Left ventricle myocardium inferior (tissue), 1 donor: Measurements from ENCODE around the gene CYS1. TPM values are rescaled to one million over a fixed set of nuclear protein-coding genes. Genes with fewer than 3 reads are reported as not detected.
"Not testable (repeated sequence)": the region's sequence is repeated elsewhere in the genome, so short reads cannot be mapped to it uniquely, and the experiment has no call there.

ENCODE experiments used
- DNase-seq: peaks from one replicate; pipeline ENCODE4 v3.0.0-alpha.2; 2020
- H3K27ac ChIP-seq: fragments of 200-600 bp; replicated peaks from 2 replicates; pipeline ENCODE4 v1.8.0; 2021
- H3K27me3 ChIP-seq: fragments of 200-600 bp; 2 replicates; pipeline ENCODE4 v1.8.0; 2021; ENCODE audit warnings: low read depth
- H3K36me3 ChIP-seq: fragments of 200-600 bp; 2 replicates; pipeline ENCODE4 v1.8.0; 2021
- H3K4me1 ChIP-seq: fragments of 200-600 bp; 2 replicates; pipeline ENCODE4 v1.8.0; 2021
- H3K4me3 ChIP-seq: fragments of 200-600 bp; 2 replicates; pipeline ENCODE4 v1.8.0; 2021; ENCODE audit warnings: mild to moderate bottlenecking, moderate library complexity
- H3K9me3 ChIP-seq: fragments of 200-600 bp; replicated peaks from 2 replicates; pipeline ENCODE4 v1.8.0; 2021
- intact Hi-C: fragments of 100-400 bp; cut with micrococcal nuclease; formaldehyde crosslinking; loops from one replicate; pipeline ENCODE4 v1.11.0; 2022
- total RNA-seq: library from RNA; stranded (reverse); fragmentation: NEBNext Ultra II Directional; extraction: Animal tissue kit (Norgen Biotek cat#: 25700); gene quantifications from one replicate; pipeline ENCODE4 v1.2.1, GENCODE V29; 2021
- TF ChIP-seq, protein P1 (sequence below): fragments of 200-600 bp; IDR thresholded peaks from 2 replicates; pipeline ENCODE4 v1.8.0; 2021; ENCODE audit warnings: antibody characterized with exemption, mild to moderate bottlenecking, borderline replicate concordance
- donor health status: DM: no; HTN: yes; CAD: no; lungs with severe emphysema.

CYS1 gene
- total RNA-seq, 1 donor from 2014 or later: 3.3 TPM

DNA sequence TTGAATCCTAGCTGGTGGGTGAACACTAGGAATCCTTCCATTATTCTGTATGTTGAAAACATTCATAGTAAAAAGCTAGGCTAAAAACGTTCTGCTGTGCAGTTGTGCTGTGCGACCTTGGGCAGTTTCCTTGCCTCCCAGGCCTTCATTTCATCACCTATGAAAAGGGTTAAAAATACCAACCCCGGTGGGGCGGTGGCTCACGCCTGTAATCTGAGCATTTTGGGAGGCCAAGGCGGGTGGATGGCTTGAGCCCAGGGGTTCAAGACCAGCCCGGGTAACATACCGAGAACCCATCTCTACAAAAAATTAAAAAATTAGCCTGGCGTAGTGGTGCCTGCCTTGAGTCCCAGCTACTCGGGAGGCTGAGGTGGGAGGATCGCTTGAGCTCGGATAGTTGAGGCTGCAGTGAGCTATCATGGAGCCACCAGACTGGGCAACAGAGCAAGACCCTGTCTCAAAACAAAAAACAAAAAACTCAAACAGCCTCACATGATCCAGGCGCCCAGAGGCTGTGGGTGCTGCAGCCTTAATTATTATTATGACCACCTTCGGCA, 39.5 kb upstream of the CYS1 start:
- Histone ChIP-seq H3K27me3 (peaks cover 25% of the 10 kb centered on the region), H3K36me3 (no peaks in the 10 kb centered on the region), H3K4me1 (peaks cover 38% of the 10 kb centered on the region), H3K4me3 (peak overlapping the region; percentile 78), H3K27ac (peak overlapping the region; percentile 80), H3K9me3 (no peaks in the 10 kb centered on the region)
- no peak for DNase-seq
- TF ChIP-seq, protein P1, sequence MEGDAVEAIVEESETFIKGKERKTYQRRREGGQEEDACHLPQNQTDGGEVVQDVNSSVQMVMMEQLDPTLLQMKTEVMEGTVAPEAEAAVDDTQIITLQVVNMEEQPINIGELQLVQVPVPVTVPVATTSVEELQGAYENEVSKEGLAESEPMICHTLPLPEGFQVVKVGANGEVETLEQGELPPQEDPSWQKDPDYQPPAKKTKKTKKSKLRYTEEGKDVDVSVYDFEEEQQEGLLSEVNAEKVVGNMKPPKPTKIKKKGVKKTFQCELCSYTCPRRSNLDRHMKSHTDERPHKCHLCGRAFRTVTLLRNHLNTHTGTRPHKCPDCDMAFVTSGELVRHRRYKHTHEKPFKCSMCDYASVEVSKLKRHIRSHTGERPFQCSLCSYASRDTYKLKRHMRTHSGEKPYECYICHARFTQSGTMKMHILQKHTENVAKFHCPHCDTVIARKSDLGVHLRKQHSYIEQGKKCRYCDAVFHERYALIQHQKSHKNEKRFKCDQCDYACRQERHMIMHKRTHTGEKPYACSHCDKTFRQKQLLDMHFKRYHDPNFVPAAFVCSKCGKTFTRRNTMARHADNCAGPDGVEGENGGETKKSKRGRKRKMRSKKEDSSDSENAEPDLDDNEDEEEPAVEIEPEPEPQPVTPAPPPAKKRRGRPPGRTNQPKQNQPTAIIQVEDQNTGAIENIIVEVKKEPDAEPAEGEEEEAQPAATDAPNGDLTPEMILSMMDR: no peak
- intact Hi-C loops: no loop called here

DNA sequence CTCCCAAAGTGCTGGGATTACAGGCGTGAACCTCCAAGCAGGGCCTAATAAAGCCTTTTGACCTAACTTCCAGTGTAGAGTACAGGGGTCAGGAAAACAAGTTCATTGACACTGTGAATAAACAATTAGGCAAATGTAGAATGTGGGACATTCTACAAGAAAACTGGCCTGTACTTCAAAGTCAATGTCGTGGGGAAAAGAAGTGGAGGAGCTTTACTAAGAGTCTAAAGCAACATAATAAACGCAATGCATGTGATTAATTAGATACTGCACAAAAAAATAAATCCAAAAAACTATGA, 38.8 kb upstream of the CYS1 start:
- no peak for DNase-seq
- H3K27me3 ChIP-seq: peaks cover 20% of the 10 kb centered on the region
- no peak overlapping the region for H3K27ac ChIP-seq
- H3K9me3 ChIP-seq: no peaks in the 10 kb centered on the region
- H3K4me1 ChIP-seq: peaks cover 34% of the 10 kb centered on the region
- H3K36me3 ChIP-seq: no peaks in the 10 kb centered on the region
- TF ChIP-seq, protein P1: no peak
- intact Hi-C loops: no loop called here
- no peak overlapping the region for H3K4me3 ChIP-seq

DNA sequence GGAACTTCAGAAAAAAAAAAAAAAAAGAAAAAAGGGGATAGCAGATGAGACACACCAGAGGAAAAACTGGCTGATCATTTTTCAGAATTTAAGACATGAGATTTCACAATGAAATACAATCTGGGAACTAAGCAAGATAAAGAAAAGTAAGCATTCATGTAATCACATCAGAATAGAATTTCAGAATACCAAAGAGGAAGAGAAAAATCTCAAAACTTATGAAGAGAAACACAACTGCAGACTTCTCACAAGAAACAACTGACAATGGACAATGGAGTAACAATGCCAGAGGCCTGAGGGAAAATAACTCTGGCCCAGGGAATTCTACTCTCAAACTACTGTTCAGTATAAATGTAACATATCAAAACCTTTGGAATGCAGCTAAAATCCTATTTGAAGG, 29.1 kb upstream of the CYS1 start:
- Histone ChIP-seq H3K36me3 (no peaks in the 10 kb centered on the region), H3K9me3 (peaks cover 10% of the 10 kb centered on the region), H3K4me3 (no peak overlapping the region), H3K4me1 (no peaks in the 10 kb centered on the region), H3K27ac (no peak overlapping the region), H3K27me3 (no peaks in the 10 kb centered on the region)
- no peak for DNase-seq
- intact Hi-C loops: no loop called here
- TF ChIP-seq, protein P1: no peak

DNA sequence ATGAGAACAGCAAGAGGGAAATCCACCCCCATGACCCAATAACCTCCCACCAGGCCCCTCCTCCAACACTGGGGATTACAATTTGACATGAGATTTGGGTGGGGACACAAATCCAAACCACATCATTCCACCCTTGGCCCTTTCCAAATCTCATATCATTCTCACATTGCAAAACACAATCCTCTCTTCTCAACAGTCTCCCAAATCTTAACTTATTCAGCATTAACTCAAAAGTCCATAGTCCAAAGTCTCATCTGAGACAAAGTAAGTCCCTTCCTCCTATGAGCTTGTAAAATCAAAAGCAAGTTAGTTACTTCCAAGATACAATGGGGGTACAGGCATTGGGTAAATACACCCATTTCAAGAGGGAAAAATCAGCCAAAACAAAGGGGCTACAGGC, 24.7 kb upstream of the CYS1 start:
- H3K27ac ChIP-seq, H3K4me3 ChIP-seq, DNase-seq, H3K9me3 ChIP-seq, H3K27me3 ChIP-seq, H3K36me3 ChIP-seq, intact Hi-C loops: not testable (repeated sequence)
- peaks cover 11% of the 10 kb centered on the region for H3K4me1 ChIP-seq

DNA sequence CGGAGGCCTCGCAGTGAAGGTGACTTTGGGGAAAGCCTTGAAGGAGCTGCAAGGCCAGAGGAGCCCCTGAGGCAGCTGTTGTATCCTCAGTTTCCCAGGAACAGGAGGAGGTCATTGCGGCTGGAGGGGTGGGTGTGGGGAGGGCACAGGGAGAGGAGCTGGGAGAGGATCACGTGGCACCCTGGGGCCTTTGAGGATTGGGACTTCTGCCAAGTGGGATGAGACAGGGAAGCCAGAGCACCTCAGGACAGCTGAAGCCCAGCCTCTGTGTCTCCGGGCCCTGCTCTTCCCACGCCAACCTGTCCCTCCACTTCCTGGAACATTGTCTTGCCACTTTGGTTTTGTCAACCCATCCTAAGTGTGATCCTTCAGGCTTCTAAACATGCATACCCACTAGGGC, 23.0 kb upstream of the CYS1 start:
- H3K4me1 ChIP-seq: peaks cover 11% of the 10 kb centered on the region
- H3K36me3 ChIP-seq: no peaks in the 10 kb centered on the region
- no peak overlapping the region for H3K27ac ChIP-seq
- TF ChIP-seq, protein P1: no peak
- intact Hi-C loops: no loop called here
- DNase-seq: no peak
- no peak overlapping the region for H3K4me3 ChIP-seq
- H3K27me3 ChIP-seq: no peaks in the 10 kb centered on the region
- H3K9me3 ChIP-seq: peaks cover 10% of the 10 kb centered on the region

DNA sequence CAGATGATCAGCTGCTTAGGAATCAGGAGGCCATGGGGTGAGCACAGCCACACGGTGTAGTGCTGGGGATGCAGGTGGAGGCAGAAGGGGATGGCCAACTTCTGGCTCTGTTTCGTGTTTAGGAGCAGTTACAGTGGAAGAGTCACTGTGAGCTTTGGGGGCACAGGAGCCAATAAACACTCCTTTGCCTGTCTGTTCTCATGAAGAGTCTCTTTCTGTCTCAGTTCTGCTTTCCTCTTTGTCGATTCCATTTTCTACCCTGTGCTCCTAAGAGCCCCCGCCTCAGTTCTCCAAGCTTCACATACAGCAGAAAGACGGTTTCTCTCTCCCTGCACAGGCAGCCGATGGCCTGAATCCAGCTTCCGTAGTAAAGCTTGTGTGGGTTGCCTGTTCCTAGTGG, 21.3 kb upstream of the CYS1 start:
- H3K4me1 ChIP-seq: peaks cover 17% of the 10 kb centered on the region
- H3K4me3 ChIP-seq: no peak overlapping the region
- H3K36me3 ChIP-seq: no peaks in the 10 kb centered on the region
- peaks cover 3% of the 10 kb centered on the region for H3K9me3 ChIP-seq
- TF ChIP-seq, protein P1: no peak
- H3K27ac ChIP-seq: no peak overlapping the region
- intact Hi-C loops: no loop called here
- no peak for DNase-seq
- H3K27me3 ChIP-seq: no peaks in the 10 kb centered on the region
